22Rv1 (cell line): ENCODE results near the gene TMC1.

Source experiments
- ZFX ChIP-seq: fragments of 450-650 bp; IDR thresholded peaks from 2 replicates; pipeline ENCODE4 v1.6.1; 2017; ENCODE audit warnings: antibody characterized with exemption, borderline replicate concordance
- TF ChIP-seq, protein P1 (sequence below): fragments of 450-650 bp; IDR thresholded peaks from 2 replicates; pipeline ENCODE4 v1.5.1; 2017; ENCODE audit warnings: mild to moderate bottlenecking

DNA sequence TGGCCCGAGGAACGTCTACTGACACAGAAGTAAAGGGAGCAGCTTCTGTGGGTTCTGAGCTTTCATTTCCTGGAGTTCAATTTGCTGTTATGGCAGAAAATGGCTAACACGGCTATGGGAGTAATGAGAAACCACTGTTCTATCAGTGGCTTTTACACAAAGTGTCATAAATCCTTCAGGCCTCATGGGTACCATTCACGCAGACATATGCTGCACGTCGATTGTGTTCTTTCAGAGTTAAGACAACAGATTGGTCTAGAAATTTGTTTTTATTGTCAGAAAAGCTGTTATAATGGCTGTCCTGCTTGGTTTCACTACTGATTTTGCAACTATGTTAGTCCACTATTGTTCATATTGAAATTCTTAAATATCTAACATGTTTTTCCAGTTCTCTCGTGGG, 296.0 kb downstream of the TMC1 start:
- TF ChIP-seq, protein P1, sequence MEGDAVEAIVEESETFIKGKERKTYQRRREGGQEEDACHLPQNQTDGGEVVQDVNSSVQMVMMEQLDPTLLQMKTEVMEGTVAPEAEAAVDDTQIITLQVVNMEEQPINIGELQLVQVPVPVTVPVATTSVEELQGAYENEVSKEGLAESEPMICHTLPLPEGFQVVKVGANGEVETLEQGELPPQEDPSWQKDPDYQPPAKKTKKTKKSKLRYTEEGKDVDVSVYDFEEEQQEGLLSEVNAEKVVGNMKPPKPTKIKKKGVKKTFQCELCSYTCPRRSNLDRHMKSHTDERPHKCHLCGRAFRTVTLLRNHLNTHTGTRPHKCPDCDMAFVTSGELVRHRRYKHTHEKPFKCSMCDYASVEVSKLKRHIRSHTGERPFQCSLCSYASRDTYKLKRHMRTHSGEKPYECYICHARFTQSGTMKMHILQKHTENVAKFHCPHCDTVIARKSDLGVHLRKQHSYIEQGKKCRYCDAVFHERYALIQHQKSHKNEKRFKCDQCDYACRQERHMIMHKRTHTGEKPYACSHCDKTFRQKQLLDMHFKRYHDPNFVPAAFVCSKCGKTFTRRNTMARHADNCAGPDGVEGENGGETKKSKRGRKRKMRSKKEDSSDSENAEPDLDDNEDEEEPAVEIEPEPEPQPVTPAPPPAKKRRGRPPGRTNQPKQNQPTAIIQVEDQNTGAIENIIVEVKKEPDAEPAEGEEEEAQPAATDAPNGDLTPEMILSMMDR = no peak
- TF ChIP-seq ZFX = no peak
